WTC11 (cell line): ENCODE data around the gene ANKRD13A. TPM values are rescaled to one million over a fixed set of nuclear protein-coding genes. Genes with fewer than 3 reads are reported as not detected.
A peak's percentile ranks its signal among the peaks of the same experiment; 100 is the strongest.

Experiments
- ATAC-seq: fragments of 200-7000 bp; cut with Tn5 transposase; 2 replicates; pipeline ENCODE4 v1.10.0; 2021; ENCODE audit warnings: mild to moderate bottlenecking, moderate library complexity
- CTCF ChIA-PET: fragments of 300-600 bp; sonication (Branson Sonifier 250); formaldehyde crosslinking; loops from one replicate; lab custom pipeline; 2021; ENCODE audit warnings: antibody characterized with exemption; lab: Charles Lee
- POLR2A ChIA-PET: fragments of 350-600 bp; sonication (Branson Sonifier 250); formaldehyde crosslinking; loops from one replicate; lab custom pipeline; 2021; ENCODE audit warnings: antibody characterized with exemption; lab: Charles Lee
- DNase-seq: peaks from one replicate; pipeline ENCODE4 v3.0.0; 2021; ENCODE audit warnings: low spot score
- H3K27ac Mint-ChIP-seq: 2 replicates; pipeline ENCODE4 v1.8.0; 2021; ENCODE audit warnings: mixed read lengths
- H3K27me3 Mint-ChIP-seq: 2 replicates; pipeline ENCODE4 v1.8.0; 2021; ENCODE audit warnings: low read depth, mild to moderate bottlenecking, moderate library complexity, mixed read lengths
- H3K36me3 Mint-ChIP-seq: 2 replicates; pipeline ENCODE4 v1.8.0; 2021; ENCODE audit warnings: mixed read lengths
- H3K4me1 Mint-ChIP-seq: 2 replicates; pipeline ENCODE4 v1.8.0; 2022; ENCODE audit warnings: mixed read lengths
- H3K4me3 Mint-ChIP-seq: 2 replicates; pipeline ENCODE4 v1.8.0; 2021; ENCODE audit warnings: mild to moderate bottlenecking, moderate library complexity, mixed read lengths
- H3K9me3 Mint-ChIP-seq: 2 replicates; pipeline ENCODE4 v1.8.0; 2021; ENCODE audit warnings: mixed read lengths
- CREB1 ChIP-seq: sonication (generic); formaldehyde crosslinking; IDR thresholded peaks from 2 replicates; pipeline ENCODE4 v1.8.0; 2023; ENCODE audit warnings: mild to moderate bottlenecking, missing genetic modification reagents
- ELF4 ChIP-seq: sonication (generic); formaldehyde crosslinking; IDR thresholded peaks from 2 replicates; pipeline ENCODE4 v1.8.1; 2022; ENCODE audit warnings: low read depth, mild to moderate bottlenecking, moderate library complexity, missing genetic modification reagents
- EMX1 ChIP-seq: fragments of 250-450 bp; sonication (Bioruptor Pico); IDR thresholded peaks from 2 replicates; pipeline ENCODE4 v1.8.0; 2021; ENCODE audit warnings: mild to moderate bottlenecking
- GABPB1 ChIP-seq: sonication (generic); formaldehyde crosslinking; IDR thresholded peaks from 2 replicates; pipeline ENCODE4 v1.8.1; 2023; ENCODE audit warnings: mild to moderate bottlenecking, missing genetic modification reagents
- GTF2I ChIP-seq: fragments of 250-450 bp; sonication (Bioruptor Pico); conservative IDR thresholded peaks from 2 replicates; pipeline ENCODE4 v1.4.0; 2021; ENCODE audit warnings: mild to moderate bottlenecking
- NFYB ChIP-seq: sonication (generic); formaldehyde crosslinking; conservative IDR thresholded peaks from 2 replicates; pipeline ENCODE4 v1.8.0; 2022; ENCODE audit warnings: low read depth, missing genetic modification reagents
- RELA ChIP-seq: sonication (generic); formaldehyde crosslinking; IDR thresholded peaks from 2 replicates; pipeline ENCODE4 v1.8.1; 2022; ENCODE audit warnings: missing genetic modification reagents, mild to moderate bottlenecking, borderline replicate concordance
- SOX15 ChIP-seq: fragments of 250-450 bp; sonication (Bioruptor Pico); IDR thresholded peaks from 2 replicates; pipeline ENCODE4 v1.9.0; 2021; ENCODE audit warnings: mild to moderate bottlenecking
- SP1 ChIP-seq: sonication (generic); formaldehyde crosslinking; conservative IDR thresholded peaks from 2 replicates; pipeline ENCODE4 v1.8.1; 2022; ENCODE audit warnings: missing genetic modification reagents
- ZNF121 ChIP-seq: sonication (generic); formaldehyde crosslinking; IDR thresholded peaks from 2 replicates; pipeline ENCODE4 v1.8.0; 2023; ENCODE audit warnings: missing genetic modification reagents
- ZNF138 ChIP-seq: sonication (generic); formaldehyde crosslinking; conservative IDR thresholded peaks from 2 replicates; pipeline ENCODE4 v1.8.1; 2022; ENCODE audit warnings: mild to moderate bottlenecking, moderate library complexity, missing genetic modification reagents
- ZNF219 ChIP-seq: sonication (generic); formaldehyde crosslinking; IDR thresholded peaks from 2 replicates; pipeline ENCODE4 v1.8.0; 2023; ENCODE audit warnings: missing genetic modification reagents, mild to moderate bottlenecking, borderline replicate concordance
- ZNF232 ChIP-seq: sonication (generic); formaldehyde crosslinking; IDR thresholded peaks from 2 replicates; pipeline ENCODE4 v1.8.0; 2022; ENCODE audit warnings: mild to moderate bottlenecking, missing genetic modification reagents
- ZNF671 ChIP-seq: fragments of 250-450 bp; sonication (Bioruptor Pico); IDR thresholded peaks from 2 replicates; pipeline ENCODE4 v1.8.0; 2021; ENCODE audit warnings: mild to moderate bottlenecking
- total RNA-seq: library from RNA; stranded (reverse); gene quantifications from 3 replicates; pipeline ENCODE4 v1.2.3, GENCODE V29; 2021
- TF ChIP-seq, protein P1 (sequence below): sonication (generic); formaldehyde crosslinking; IDR thresholded peaks from 2 replicates; pipeline ENCODE4 v1.8.0; 2022; ENCODE audit warnings: mild to moderate bottlenecking, missing genetic modification reagents
- TF ChIP-seq, protein P2 (sequence below): sonication (generic); formaldehyde crosslinking; conservative IDR thresholded peaks from 2 replicates; pipeline ENCODE4 v1.8.1; 2023; ENCODE audit warnings: mild to moderate bottlenecking, low read depth, missing genetic modification reagents, moderate library complexity
- TF ChIP-seq, protein P3 (sequence below): sonication (generic); formaldehyde crosslinking; IDR thresholded peaks from 2 replicates; pipeline ENCODE4 v1.8.1; 2022; ENCODE audit warnings: missing genetic modification reagents, borderline replicate concordance
- TF ChIP-seq, protein P4 (sequence below): fragments of 250-450 bp; sonication (Bioruptor Pico); IDR thresholded peaks from 2 replicates; pipeline ENCODE4 v1.9.0; 2021; ENCODE audit warnings: moderate library complexity, mild to moderate bottlenecking, inconsistent platforms, borderline replicate concordance
- TF ChIP-seq, protein P5 (sequence below): sonication (generic); formaldehyde crosslinking; IDR thresholded peaks from 2 replicates; pipeline ENCODE4 v1.8.1; 2023; ENCODE audit warnings: mild to moderate bottlenecking, missing genetic modification reagents
- TF ChIP-seq, protein P6 (sequence below): fragments of 250-450 bp; sonication (Bioruptor Pico); IDR thresholded peaks from 2 replicates; pipeline ENCODE4 v1.9.0; 2021; ENCODE audit warnings: mild to moderate bottlenecking, borderline replicate concordance

Gene ANKRD13A
- total RNA-seq, 1 experiment from 2014 or later = 22.4 TPM

DNA sequence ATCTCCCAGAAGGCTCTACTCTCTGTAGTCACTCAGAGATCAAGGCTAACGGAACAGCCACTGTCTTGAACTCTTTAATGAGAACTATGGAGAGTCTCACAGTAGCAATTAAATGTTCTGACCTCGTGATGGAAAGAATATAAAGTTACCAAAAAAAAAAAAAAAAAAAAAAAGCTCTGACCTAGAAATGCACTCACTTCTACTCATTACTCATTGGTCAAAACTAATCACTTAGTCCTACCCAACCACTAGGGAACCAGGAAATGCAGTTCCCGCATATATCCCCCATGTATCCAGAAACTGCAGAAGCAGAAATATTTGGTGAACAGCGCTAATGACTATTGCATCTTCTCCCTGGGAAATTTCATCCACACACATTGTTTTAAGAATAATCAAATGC, 78.6 kb downstream of the ANKRD13A start:
- Mint-ChIP-seq H3K9me3 (peaks cover 3% of the 10 kb centered on the region), H3K36me3 (no peaks in the 10 kb centered on the region), H3K27me3 (no peaks in the 10 kb centered on the region; the same call in none of the 2 replicates), H3K27ac (no peak overlapping the region), H3K4me3 (no peak overlapping the region), H3K4me1 (peaks cover 3% of the 10 kb centered on the region; the same call in 1 of the 2 replicates)
- POLR2A ChIA-PET = no interaction called here
- TF ChIP-seq ZNF121 (no peak), NFYB (CRISPR knock-in tag) (no peak), ZNF138 (CRISPR knock-in tag) (no peak), CREB1 (CRISPR knock-in tag) (no peak)
- TF ChIP-seq, protein P1, sequence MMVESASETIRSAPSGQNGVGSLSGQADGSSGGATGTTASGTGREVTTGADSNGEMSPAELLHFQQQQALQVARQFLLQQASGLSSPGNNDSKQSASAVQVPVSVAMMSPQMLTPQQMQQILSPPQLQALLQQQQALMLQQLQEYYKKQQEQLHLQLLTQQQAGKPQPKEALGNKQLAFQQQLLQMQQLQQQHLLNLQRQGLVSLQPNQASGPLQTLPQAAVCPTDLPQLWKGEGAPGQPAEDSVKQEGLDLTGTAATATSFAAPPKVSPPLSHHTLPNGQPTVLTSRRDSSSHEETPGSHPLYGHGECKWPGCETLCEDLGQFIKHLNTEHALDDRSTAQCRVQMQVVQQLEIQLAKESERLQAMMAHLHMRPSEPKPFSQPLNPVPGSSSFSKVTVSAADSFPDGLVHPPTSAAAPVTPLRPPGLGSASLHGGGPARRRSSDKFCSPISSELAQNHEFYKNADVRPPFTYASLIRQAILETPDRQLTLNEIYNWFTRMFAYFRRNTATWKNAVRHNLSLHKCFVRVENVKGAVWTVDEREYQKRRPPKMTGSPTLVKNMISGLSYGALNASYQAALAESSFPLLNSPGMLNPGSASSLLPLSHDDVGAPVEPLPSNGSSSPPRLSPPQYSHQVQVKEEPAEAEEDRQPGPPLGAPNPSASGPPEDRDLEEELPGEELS (CRISPR knock-in tag) = no peak
- TF ChIP-seq, protein P2, sequence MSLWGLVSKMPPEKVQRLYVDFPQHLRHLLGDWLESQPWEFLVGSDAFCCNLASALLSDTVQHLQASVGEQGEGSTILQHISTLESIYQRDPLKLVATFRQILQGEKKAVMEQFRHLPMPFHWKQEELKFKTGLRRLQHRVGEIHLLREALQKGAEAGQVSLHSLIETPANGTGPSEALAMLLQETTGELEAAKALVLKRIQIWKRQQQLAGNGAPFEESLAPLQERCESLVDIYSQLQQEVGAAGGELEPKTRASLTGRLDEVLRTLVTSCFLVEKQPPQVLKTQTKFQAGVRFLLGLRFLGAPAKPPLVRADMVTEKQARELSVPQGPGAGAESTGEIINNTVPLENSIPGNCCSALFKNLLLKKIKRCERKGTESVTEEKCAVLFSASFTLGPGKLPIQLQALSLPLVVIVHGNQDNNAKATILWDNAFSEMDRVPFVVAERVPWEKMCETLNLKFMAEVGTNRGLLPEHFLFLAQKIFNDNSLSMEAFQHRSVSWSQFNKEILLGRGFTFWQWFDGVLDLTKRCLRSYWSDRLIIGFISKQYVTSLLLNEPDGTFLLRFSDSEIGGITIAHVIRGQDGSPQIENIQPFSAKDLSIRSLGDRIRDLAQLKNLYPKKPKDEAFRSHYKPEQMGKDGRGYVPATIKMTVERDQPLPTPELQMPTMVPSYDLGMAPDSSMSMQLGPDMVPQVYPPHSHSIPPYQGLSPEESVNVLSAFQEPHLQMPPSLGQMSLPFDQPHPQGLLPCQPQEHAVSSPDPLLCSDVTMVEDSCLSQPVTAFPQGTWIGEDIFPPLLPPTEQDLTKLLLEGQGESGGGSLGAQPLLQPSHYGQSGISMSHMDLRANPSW = no peak
- CTCF ChIA-PET = interaction anchor here (0.6 kb wide), 1 partner anchor 147 kb away, joined by 3 read pairs; no protein-coding TSS in a partner anchor
- no peak for DNase-seq
- ATAC-seq = no peak

DNA sequence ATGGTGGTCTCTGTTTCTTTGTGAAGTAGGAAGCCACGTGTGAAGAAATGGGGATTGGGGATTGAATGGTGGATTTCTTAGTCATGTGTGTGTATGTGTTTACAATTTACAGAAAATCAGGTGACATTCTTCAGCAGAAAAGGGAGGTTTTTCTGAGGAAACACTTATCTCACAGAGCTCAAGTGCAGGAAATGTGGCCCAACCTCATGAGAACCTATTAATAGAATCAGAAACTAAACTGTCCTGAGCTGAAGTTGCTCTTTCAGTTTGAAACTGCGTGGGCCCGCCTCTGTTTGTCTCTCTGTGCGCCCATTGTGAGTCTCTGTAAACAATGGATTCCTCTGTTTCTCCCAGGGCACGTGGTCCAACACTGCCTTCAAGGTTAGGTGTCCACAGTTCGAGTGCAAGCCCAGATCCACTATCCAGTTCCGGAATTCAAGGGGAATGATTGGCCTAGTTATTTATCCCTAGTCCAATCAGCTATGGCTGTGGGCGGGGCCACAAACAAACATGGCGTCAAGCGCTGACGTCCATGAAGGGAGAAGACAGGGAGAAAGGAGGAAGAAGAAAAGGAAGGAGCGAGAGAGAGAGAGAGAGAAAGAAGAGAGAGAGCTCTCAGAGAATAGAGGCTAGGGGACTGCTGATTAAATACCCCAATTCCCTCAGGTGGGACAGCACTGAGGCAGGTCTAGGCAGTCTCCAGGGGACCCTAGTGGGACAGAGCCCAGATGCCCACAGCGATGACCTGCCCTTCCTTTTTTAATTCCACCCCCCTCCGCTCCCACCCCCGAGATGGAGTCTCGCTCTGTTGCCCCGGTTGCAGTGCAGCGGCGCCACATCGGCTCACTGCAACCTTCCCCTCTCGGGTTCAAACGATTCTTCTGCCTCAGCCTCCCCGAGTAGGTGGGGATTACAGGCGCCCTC, 80.5 kb downstream of the ANKRD13A start:
- H3K9me3 Mint-ChIP-seq = peaks cover 3% of the 10 kb centered on the region
- POLR2A ChIA-PET = no interaction called here
- DNase-seq = no peak

DNA sequence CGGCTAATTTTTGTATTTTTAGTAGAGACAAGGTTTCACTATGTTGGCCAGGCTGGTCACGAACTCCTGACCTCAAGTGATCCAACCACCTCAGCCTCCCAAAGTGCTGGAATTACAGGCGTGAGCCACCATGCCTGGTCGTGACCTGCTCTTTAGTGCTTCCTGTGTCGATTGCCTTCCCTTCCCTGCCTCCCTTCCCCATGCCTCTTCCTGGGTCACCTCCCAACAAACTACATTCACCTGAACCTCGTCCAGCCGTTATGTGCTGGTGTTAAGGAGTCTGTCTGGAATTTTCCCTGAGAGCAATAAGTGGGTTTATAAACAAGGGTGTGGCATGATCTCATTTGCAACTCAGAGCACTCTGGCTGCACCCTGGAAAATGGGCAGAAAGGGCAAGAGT, 81.2 kb downstream of the ANKRD13A start:
- Mint-ChIP-seq H3K4me1 (no peaks in the 10 kb centered on the region), H3K27ac (no peak overlapping the region), H3K9me3 (peaks cover 3% of the 10 kb centered on the region), H3K27me3 (no peaks in the 10 kb centered on the region; the same call in none of the 2 replicates), H3K4me3 (no peak overlapping the region), H3K36me3 (no peaks in the 10 kb centered on the region)
- DNase-seq (no peak), ATAC-seq (no peak)
- CTCF ChIA-PET = no interaction called here
- POLR2A ChIA-PET = no interaction called here
- TF ChIP-seq, protein P3, sequence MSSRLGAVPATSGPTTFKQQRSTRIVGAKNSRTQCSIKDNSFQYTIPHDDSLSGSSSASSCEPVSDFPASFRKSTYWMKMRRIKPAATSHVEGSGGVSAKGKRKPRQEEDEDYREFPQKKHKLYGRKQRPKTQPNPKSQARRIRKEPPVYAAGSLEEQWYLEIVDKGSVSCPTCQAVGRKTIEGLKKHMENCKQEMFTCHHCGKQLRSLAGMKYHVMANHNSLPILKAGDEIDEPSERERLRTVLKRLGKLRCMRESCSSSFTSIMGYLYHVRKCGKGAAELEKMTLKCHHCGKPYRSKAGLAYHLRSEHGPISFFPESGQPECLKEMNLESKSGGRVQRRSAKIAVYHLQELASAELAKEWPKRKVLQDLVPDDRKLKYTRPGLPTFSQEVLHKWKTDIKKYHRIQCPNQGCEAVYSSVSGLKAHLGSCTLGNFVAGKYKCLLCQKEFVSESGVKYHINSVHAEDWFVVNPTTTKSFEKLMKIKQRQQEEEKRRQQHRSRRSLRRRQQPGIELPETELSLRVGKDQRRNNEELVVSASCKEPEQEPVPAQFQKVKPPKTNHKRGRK (CRISPR knock-in tag) = no peak
- TF ChIP-seq, protein P4, sequence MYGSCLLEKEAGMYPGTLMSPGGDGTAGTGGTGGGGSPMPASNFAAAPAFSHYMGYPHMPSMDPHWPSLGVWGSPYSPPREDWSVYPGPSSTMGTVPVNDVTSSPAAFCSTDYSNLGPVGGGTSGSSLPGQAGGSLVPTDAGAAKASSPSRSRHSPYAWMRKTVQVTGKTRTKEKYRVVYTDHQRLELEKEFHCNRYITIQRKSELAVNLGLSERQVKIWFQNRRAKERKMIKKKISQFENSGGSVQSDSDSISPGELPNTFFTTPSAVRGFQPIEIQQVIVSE (CRISPR knock-in tag) = no peak
- TF ChIP-seq, protein P5, sequence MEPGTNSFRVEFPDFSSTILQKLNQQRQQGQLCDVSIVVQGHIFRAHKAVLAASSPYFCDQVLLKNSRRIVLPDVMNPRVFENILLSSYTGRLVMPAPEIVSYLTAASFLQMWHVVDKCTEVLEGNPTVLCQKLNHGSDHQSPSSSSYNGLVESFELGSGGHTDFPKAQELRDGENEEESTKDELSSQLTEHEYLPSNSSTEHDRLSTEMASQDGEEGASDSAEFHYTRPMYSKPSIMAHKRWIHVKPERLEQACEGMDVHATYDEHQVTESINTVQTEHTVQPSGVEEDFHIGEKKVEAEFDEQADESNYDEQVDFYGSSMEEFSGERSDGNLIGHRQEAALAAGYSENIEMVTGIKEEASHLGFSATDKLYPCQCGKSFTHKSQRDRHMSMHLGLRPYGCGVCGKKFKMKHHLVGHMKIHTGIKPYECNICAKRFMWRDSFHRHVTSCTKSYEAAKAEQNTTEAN (CRISPR knock-in tag) = no peak
- no peak for TF ChIP-seq ZNF232 (CRISPR knock-in tag)
- TF ChIP-seq ZNF671 (CRISPR knock-in tag) = no peak
- TF ChIP-seq SP1 (CRISPR knock-in tag) = no peak
- no peak for TF ChIP-seq SOX15
- TF ChIP-seq, protein P6, sequence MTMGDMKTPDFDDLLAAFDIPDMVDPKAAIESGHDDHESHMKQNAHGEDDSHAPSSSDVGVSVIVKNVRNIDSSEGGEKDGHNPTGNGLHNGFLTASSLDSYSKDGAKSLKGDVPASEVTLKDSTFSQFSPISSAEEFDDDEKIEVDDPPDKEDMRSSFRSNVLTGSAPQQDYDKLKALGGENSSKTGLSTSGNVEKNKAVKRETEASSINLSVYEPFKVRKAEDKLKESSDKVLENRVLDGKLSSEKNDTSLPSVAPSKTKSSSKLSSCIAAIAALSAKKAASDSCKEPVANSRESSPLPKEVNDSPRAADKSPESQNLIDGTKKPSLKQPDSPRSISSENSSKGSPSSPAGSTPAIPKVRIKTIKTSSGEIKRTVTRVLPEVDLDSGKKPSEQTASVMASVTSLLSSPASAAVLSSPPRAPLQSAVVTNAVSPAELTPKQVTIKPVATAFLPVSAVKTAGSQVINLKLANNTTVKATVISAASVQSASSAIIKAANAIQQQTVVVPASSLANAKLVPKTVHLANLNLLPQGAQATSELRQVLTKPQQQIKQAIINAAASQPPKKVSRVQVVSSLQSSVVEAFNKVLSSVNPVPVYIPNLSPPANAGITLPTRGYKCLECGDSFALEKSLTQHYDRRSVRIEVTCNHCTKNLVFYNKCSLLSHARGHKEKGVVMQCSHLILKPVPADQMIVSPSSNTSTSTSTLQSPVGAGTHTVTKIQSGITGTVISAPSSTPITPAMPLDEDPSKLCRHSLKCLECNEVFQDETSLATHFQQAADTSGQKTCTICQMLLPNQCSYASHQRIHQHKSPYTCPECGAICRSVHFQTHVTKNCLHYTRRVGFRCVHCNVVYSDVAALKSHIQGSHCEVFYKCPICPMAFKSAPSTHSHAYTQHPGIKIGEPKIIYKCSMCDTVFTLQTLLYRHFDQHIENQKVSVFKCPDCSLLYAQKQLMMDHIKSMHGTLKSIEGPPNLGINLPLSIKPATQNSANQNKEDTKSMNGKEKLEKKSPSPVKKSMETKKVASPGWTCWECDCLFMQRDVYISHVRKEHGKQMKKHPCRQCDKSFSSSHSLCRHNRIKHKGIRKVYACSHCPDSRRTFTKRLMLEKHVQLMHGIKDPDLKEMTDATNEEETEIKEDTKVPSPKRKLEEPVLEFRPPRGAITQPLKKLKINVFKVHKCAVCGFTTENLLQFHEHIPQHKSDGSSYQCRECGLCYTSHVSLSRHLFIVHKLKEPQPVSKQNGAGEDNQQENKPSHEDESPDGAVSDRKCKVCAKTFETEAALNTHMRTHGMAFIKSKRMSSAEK (CRISPR knock-in tag) = no peak
- no peak for TF ChIP-seq ZNF219 (CRISPR knock-in tag)
- no peak for TF ChIP-seq ELF4
- no peak for TF ChIP-seq EMX1
- no peak for TF ChIP-seq RELA (CRISPR knock-in tag)

More for the DNA sequence above, 80.5 kb downstream of the ANKRD13A start:
- H3K36me3 Mint-ChIP-seq = no peaks in the 10 kb centered on the region
- no peak overlapping the region for H3K27ac Mint-ChIP-seq
- H3K4me3 Mint-ChIP-seq = no peak overlapping the region
- CTCF ChIA-PET = no interaction called here
- no peaks in the 10 kb centered on the region; the same call in none of the 2 replicates for H3K27me3 Mint-ChIP-seq
- ATAC-seq = peak; percentile 47; the same call in 1 of the 2 replicates
- TF ChIP-seq GABPB1 (CRISPR knock-in tag) (peak; percentile 20; the same call in 1 of the 2 replicates), GTF2I (CRISPR knock-in tag) (no peak)
- TF ChIP-seq, all 79 proteins: peak for 1
- no peaks in the 10 kb centered on the region for H3K4me1 Mint-ChIP-seq
